HL-60 (cell line): ENCODE results near the gene APOBEC3B.

Source experiments
- CTCF ChIP-seq: IDR thresholded peaks from one replicate; pipeline ENCODE4 v1.5.1; 2011; ENCODE audit warnings: low read length, control low read depth, inconsistent platforms; ENCODE audit not compliant: insufficient read depth
- POLR2AphosphoS5 ChIP-seq: IDR thresholded peaks from 2 replicates; pipeline ENCODE4 v1.6.1; 2012; ENCODE audit warnings: low read depth
- REST ChIP-seq: IDR thresholded peaks from 2 replicates; pipeline ENCODE4 v1.6.1; 2012; ENCODE audit warnings: low read depth; ENCODE audit not compliant: insufficient replicate concordance
- SPI1 ChIP-seq: IDR thresholded peaks from 2 replicates; pipeline ENCODE4 v1.6.1; 2012; ENCODE audit warnings: low read depth, mild to moderate bottlenecking, borderline replicate concordance

GRCh38 chr22:39027717-39028116 is 45.6 kb downstream of the APOBEC3B start:
- TF ChIP-seq CTCF (no peak), POLR2AphosphoS5 (no peak), REST (no peak), SPI1 (no peak)
